Right renal cortex interstitium (tissue), 3 donors: ENCODE data around the gene LRRC3. TPM values are rescaled to one million over a fixed set of nuclear protein-coding genes. Genes with fewer than 3 reads are reported as not detected.

Source experiments
- DNase-seq, 3 donors: peaks; one replicate each; pipeline ENCODE4 v3.0.0-alpha.2; 2013; ENCODE audit warnings: low read depth in 3 of 3, low spot score in 2 of 3
- polyA plus RNA-seq, 3 donors: library from polyadenylated mRNA; unstranded; fragments of 120-200 nt; gene quantifications; one replicate each; pipeline ENCODE4 v1.2.1, GENCODE V29; 2013; ENCODE audit not compliant: insufficient read length in 3 of 3

The LRRC3 gene
- polyA plus RNA-seq, 3 donors: 3.8 to 4.5 (median 4.2) TPM

GRCh38 chr21:44423941-44424607 lies 31.2 kb upstream of the LRRC3 start:
- DNase-seq: no peak

- DNase-seq: no peak
Measured at GRCh38 chr21:44424608-44425306, 30.6 kb upstream of the LRRC3 start.

- no peak for DNase-seq
Measured at GRCh38 chr21:44425307-44425894, 29.9 kb upstream of the LRRC3 start.

- no peak for DNase-seq
Measured at GRCh38 chr21:44425895-44426662, 29.2 kb upstream of the LRRC3 start.

- DNase-seq: no peak
Measured at GRCh38 chr21:44426663-44427191, 28.6 kb upstream of the LRRC3 start.

- no peak for DNase-seq
Measured at GRCh38 chr21:44427241-44428120, 27.8 kb upstream of the LRRC3 start.

GRCh38 chr21:44428281-44428960 lies 26.9 kb upstream of the LRRC3 start:
- DNase-seq: no peak

GRCh38 chr21:44429894-44430293 lies 25.4 kb upstream of the LRRC3 start:
- DNase-seq: no peak

GRCh38 chr21:44431300-44431699 lies 24.0 kb upstream of the LRRC3 start:
- no peak for DNase-seq

GRCh38 chr21:44432841-44433790 lies 22.2 kb upstream of the LRRC3 start:
- no peak for DNase-seq

GRCh38 chr21:44433791-44434567 lies 21.3 kb upstream of the LRRC3 start:
- no peak for DNase-seq

- no peak for DNase-seq
Measured at GRCh38 chr21:44434568-44434925, 20.8 kb upstream of the LRRC3 start.

GRCh38 chr21:44434936-44435635 lies 20.2 kb upstream of the LRRC3 start:
- no peak for DNase-seq

- DNase-seq: no peak
Measured at GRCh38 chr21:44436111-44436611, 19.1 kb upstream of the LRRC3 start.

GRCh38 chr21:44436958-44437357 lies 18.4 kb upstream of the LRRC3 start:
- DNase-seq: no peak

- DNase-seq: no peak
Measured at GRCh38 chr21:44437371-44437695, 18.0 kb upstream of the LRRC3 start.
